Type B pancreatic cell (in vitro differentiated cells): ENCODE measurements around the gene NCAM1. TPM values are rescaled to one million over a fixed set of nuclear protein-coding genes. Genes with fewer than 3 reads are reported as not detected.

Experiments
- DNase-seq: peaks from one replicate; pipeline ENCODE4 v3.0.0; 2021; ENCODE audit warnings: mixed read lengths; ENCODE audit not compliant: unreplicated experiment; ENCODE audit errors: extremely low spot score
- H3K27ac Mint-ChIP-seq: 2 replicates; pipeline ENCODE4 v1.8.0; 2021; ENCODE audit warnings: mild to moderate bottlenecking, mixed read lengths
- H3K27me3 Mint-ChIP-seq: 2 replicates; pipeline ENCODE4 v1.8.0; 2021; ENCODE audit warnings: mixed read lengths
- H3K36me3 Mint-ChIP-seq: 2 replicates; pipeline ENCODE4 v1.8.0; 2021; ENCODE audit warnings: mixed read lengths
- H3K4me1 Mint-ChIP-seq: one replicate; pipeline ENCODE4 v1.8.0; 2021; ENCODE audit warnings: mixed read lengths; ENCODE audit not compliant: unreplicated experiment
- H3K4me3 Mint-ChIP-seq: 2 replicates; pipeline ENCODE4 v1.8.0; 2021; ENCODE audit warnings: mild to moderate bottlenecking, mixed read lengths
- H3K9me3 Mint-ChIP-seq: 2 replicates; pipeline ENCODE4 v1.8.0; 2021; ENCODE audit warnings: mixed read lengths
- total RNA-seq: library from RNA; stranded (reverse); gene quantifications from 2 replicates; pipeline ENCODE4 v1.2.1, GENCODE V29; 2021; ENCODE audit warnings: low replicate concordance
- TF ChIP-seq, protein P1 (sequence below): fragments of 200-600 bp; sonication (generic); conservative IDR thresholded peaks from 2 replicates; pipeline ENCODE4 v1.5.0; 2021; ENCODE audit warnings: antibody characterized with exemption, mild to moderate bottlenecking

NCAM1 gene
- total RNA-seq, 1 donor from 2014 or later, result 106 TPM

- Mint-ChIP-seq H3K9me3 (no peaks in the 10 kb centered on the region), H3K4me3 (peak overlapping the region; percentile 5), H3K36me3 (peaks cover 5% of the 10 kb centered on the region), H3K27ac (no peak overlapping the region), H3K4me1 (peaks cover 33% of the 10 kb centered on the region), H3K27me3 (peaks cover 16% of the 10 kb centered on the region)
- DNase-seq, result no peak
- TF ChIP-seq, protein P1, sequence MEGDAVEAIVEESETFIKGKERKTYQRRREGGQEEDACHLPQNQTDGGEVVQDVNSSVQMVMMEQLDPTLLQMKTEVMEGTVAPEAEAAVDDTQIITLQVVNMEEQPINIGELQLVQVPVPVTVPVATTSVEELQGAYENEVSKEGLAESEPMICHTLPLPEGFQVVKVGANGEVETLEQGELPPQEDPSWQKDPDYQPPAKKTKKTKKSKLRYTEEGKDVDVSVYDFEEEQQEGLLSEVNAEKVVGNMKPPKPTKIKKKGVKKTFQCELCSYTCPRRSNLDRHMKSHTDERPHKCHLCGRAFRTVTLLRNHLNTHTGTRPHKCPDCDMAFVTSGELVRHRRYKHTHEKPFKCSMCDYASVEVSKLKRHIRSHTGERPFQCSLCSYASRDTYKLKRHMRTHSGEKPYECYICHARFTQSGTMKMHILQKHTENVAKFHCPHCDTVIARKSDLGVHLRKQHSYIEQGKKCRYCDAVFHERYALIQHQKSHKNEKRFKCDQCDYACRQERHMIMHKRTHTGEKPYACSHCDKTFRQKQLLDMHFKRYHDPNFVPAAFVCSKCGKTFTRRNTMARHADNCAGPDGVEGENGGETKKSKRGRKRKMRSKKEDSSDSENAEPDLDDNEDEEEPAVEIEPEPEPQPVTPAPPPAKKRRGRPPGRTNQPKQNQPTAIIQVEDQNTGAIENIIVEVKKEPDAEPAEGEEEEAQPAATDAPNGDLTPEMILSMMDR, result no peak
Measured at GRCh38 chr11:113085446-113085845, 124.2 kb downstream of the NCAM1 start.

- no peaks in the 10 kb centered on the region for H3K9me3 Mint-ChIP-seq
- H3K27me3 Mint-ChIP-seq, result peaks cover 16% of the 10 kb centered on the region
- peaks cover 35% of the 10 kb centered on the region for H3K4me1 Mint-ChIP-seq
- H3K36me3 Mint-ChIP-seq, result peaks cover 4% of the 10 kb centered on the region
- DNase-seq, result no peak
- H3K27ac Mint-ChIP-seq, result no peak overlapping the region
- no peak overlapping the region for H3K4me3 Mint-ChIP-seq
- TF ChIP-seq, protein P1, result no peak
Measured at GRCh38 chr11:113087706-113088105, 126.5 kb downstream of the NCAM1 start.

DNA sequence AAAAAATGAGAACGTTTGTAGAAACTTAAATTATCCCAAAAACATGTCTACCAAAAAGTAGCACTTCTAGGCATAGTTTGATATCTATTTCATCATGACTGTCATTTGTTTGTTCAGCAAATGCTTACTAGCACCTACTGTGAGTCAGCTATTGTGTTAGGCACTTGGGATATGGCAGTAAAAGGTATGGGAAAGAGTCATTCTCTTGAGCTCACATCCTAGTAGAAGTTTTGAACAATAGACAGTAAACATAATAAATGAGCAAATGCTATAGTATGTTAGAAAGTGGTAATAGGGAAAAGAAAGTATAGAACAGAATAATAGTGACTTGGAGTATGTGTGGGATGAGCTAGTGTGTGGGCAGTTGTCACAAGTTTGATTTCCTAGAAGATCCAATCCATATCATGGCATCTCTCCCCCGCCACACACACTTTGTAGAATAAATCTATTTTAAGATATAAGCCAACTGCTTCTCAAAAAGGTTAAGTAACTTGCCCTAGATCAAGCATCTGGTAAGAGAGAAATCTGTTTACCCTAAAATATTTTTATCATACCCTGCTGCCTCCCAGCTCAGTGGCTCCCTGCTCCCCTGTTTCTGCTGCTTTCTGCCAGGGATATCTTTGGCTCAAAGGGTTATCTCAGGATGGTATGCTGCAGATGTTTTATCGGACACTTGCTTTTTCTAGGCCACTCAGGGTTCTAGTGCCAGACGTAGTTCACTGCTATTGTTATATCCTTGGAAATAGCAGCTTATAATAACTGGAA, 129.7 kb downstream of the NCAM1 start:
- Mint-ChIP-seq H3K27me3 (peaks cover 9% of the 10 kb centered on the region), H3K27ac (no peak overlapping the region), H3K36me3 (peaks cover 4% of the 10 kb centered on the region), H3K9me3 (no peaks in the 10 kb centered on the region), H3K4me3 (no peak overlapping the region), H3K4me1 (peaks cover 37% of the 10 kb centered on the region)
- no peak for DNase-seq
- TF ChIP-seq, protein P1, result no peak

DNA sequence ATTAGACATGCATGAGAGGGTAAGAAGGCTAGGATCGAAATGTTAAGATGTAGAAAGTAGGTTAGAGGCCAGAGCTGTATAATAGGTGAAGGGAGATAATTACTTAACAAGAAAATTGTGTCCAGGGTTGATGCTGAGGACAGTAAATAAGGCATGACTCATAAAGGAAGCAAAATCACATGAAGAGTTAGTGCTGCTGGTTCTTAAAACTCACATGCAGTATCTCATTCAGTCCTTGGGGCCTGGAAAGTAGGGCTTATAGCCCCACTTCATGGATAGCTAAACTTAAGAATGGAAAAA, 130.2 kb downstream of the NCAM1 start:
- Mint-ChIP-seq H3K27ac (no peak overlapping the region), H3K4me1 (peaks cover 33% of the 10 kb centered on the region), H3K36me3 (peaks cover 4% of the 10 kb centered on the region), H3K9me3 (no peaks in the 10 kb centered on the region), H3K27me3 (peaks cover 9% of the 10 kb centered on the region), H3K4me3 (no peak overlapping the region)
- TF ChIP-seq, protein P1, result no peak
- DNase-seq, result no peak

GRCh38 chr11:113096648-113097047, 135.4 kb downstream of the NCAM1 start:
- Mint-ChIP-seq H3K9me3 (no peaks in the 10 kb centered on the region), H3K27me3 (peaks cover 5% of the 10 kb centered on the region), H3K4me1 (peaks cover 15% of the 10 kb centered on the region), H3K36me3 (peaks cover 9% of the 10 kb centered on the region), H3K27ac (no peak overlapping the region), H3K4me3 (no peak overlapping the region)
- TF ChIP-seq, protein P1, result no peak
- no peak for DNase-seq
